HCT116 (cell line): ENCODE measurements around the gene HSPA4.

ENCODE experiments used
- POLR2A ChIP-seq: IDR thresholded peaks from 2 replicates; pipeline ENCODE4 v1.7.0; 2011; ENCODE audit warnings: borderline replicate concordance; ENCODE audit not compliant: insufficient read depth, insufficient read length; ENCODE audit errors: extremely low read depth
- POLR2AphosphoS5 ChIP-seq: IDR thresholded peaks from 2 replicates; pipeline ENCODE4 v1.6.1; 2011; ENCODE audit warnings: mild to moderate bottlenecking, low read depth, low read length, moderate library complexity
- RAD21 ChIP-seq: IDR thresholded peaks from 2 replicates; pipeline ENCODE4 v1.6.1; 2012; ENCODE audit warnings: low read depth, mild to moderate bottlenecking

DNA sequence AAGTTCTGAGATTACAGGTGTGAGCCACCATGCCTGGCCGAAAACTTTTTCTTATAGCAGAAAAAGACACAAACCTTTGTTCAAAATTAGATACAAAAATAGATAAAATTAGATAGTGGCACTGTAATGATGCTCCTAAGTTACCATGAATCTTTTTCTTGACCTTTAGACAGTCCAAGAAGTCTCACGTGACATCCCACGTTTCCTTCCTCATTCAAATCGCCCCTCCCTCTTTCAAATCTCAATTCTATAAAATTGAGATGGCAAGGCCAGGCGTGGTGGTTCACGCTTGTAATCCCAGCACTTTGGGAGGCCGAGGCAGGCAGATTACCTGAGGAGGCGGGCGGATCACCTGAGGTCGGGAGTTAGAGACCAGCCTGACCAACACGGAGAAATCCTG lies 17.7 kb upstream of the HSPA4 start:
- TF ChIP-seq POLR2AphosphoS5 (no peak), POLR2A (no peak), RAD21 (no peak)
